Measurements from ENCODE around the gene TGFBR2.

DNA sequence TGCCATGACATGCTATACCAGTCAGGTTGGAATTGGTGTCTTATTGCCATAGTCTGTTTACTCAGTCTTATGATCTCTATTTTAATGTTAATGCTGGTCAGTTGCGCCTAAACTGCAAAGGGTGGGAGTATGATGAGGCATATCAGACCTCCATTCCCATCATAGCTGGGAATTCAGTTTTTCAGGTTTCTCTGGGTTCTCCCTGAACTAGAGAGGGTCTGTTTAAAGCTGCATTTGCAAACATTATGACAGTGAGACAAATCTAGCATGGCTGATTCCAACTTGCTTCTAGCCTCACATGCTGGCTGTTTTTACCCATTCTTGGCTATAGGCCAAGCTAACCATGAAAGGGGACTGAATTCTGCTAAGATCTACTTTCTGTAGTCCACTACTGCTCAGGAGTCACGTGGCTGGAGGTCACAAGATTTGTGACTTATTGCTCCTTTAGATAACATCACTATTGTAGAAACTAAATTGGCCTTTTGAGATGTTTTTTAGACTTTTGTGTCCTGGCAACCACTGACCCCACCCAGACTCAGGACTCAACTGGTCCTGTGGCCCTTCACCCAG, 96.5 kb downstream of the TGFBR2 start:
- TF ChIP-seq RAD21 (IDR thresholded peaks at IDR 0.05; ENCODE audit: insufficient read depth, low read depth, low read length) (no peak), TAF1 (IDR thresholded peaks at IDR 0.05; ENCODE audit: borderline replicate concordance, low read depth, low read length) (no peak), ZNF274 (IDR thresholded peaks at IDR 0.05; ENCODE audit: insufficient read depth, insufficient read length) (no peak), SUZ12 (IDR thresholded peaks at IDR 0.05; ENCODE audit: unreplicated experiment) (no peak), CHD1 (IDR thresholded peaks at IDR 0.05; ENCODE audit: low read depth, low read length) (no peak), HDGF (IDR thresholded peaks at IDR 0.05) (no peak), POLR2A (IDR thresholded peaks at IDR 0.05; ENCODE audit: low read depth, low read length) (no peak), BHLHE40 (IDR thresholded peaks at IDR 0.05; ENCODE audit: borderline replicate concordance in 1 of 2, low read depth in 2 of 2, low read length in 1 of 2) (no peak)
- TF ChIP-seq, protein P1, sequence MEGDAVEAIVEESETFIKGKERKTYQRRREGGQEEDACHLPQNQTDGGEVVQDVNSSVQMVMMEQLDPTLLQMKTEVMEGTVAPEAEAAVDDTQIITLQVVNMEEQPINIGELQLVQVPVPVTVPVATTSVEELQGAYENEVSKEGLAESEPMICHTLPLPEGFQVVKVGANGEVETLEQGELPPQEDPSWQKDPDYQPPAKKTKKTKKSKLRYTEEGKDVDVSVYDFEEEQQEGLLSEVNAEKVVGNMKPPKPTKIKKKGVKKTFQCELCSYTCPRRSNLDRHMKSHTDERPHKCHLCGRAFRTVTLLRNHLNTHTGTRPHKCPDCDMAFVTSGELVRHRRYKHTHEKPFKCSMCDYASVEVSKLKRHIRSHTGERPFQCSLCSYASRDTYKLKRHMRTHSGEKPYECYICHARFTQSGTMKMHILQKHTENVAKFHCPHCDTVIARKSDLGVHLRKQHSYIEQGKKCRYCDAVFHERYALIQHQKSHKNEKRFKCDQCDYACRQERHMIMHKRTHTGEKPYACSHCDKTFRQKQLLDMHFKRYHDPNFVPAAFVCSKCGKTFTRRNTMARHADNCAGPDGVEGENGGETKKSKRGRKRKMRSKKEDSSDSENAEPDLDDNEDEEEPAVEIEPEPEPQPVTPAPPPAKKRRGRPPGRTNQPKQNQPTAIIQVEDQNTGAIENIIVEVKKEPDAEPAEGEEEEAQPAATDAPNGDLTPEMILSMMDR (IDR thresholded peaks at IDR 0.05 in 2 of 3, conservative IDR thresholded peaks at IDR 0.05 in 1 of 3; ENCODE audit: control insufficient read depth in 2 of 3, extremely low read depth in 1 of 3, insufficient read depth in 1 of 3, low read depth in 3 of 3, low read length in 3 of 3): no peak
- TF ChIP-seq, protein P2, sequence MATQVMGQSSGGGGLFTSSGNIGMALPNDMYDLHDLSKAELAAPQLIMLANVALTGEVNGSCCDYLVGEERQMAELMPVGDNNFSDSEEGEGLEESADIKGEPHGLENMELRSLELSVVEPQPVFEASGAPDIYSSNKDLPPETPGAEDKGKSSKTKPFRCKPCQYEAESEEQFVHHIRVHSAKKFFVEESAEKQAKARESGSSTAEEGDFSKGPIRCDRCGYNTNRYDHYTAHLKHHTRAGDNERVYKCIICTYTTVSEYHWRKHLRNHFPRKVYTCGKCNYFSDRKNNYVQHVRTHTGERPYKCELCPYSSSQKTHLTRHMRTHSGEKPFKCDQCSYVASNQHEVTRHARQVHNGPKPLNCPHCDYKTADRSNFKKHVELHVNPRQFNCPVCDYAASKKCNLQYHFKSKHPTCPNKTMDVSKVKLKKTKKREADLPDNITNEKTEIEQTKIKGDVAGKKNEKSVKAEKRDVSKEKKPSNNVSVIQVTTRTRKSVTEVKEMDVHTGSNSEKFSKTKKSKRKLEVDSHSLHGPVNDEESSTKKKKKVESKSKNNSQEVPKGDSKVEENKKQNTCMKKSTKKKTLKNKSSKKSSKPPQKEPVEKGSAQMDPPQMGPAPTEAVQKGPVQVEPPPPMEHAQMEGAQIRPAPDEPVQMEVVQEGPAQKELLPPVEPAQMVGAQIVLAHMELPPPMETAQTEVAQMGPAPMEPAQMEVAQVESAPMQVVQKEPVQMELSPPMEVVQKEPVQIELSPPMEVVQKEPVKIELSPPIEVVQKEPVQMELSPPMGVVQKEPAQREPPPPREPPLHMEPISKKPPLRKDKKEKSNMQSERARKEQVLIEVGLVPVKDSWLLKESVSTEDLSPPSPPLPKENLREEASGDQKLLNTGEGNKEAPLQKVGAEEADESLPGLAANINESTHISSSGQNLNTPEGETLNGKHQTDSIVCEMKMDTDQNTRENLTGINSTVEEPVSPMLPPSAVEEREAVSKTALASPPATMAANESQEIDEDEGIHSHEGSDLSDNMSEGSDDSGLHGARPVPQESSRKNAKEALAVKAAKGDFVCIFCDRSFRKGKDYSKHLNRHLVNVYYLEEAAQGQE (IDR thresholded peaks at IDR 0.05; ENCODE audit: low read depth, low read length): no peak
- TF ChIP-seq, protein P3, sequence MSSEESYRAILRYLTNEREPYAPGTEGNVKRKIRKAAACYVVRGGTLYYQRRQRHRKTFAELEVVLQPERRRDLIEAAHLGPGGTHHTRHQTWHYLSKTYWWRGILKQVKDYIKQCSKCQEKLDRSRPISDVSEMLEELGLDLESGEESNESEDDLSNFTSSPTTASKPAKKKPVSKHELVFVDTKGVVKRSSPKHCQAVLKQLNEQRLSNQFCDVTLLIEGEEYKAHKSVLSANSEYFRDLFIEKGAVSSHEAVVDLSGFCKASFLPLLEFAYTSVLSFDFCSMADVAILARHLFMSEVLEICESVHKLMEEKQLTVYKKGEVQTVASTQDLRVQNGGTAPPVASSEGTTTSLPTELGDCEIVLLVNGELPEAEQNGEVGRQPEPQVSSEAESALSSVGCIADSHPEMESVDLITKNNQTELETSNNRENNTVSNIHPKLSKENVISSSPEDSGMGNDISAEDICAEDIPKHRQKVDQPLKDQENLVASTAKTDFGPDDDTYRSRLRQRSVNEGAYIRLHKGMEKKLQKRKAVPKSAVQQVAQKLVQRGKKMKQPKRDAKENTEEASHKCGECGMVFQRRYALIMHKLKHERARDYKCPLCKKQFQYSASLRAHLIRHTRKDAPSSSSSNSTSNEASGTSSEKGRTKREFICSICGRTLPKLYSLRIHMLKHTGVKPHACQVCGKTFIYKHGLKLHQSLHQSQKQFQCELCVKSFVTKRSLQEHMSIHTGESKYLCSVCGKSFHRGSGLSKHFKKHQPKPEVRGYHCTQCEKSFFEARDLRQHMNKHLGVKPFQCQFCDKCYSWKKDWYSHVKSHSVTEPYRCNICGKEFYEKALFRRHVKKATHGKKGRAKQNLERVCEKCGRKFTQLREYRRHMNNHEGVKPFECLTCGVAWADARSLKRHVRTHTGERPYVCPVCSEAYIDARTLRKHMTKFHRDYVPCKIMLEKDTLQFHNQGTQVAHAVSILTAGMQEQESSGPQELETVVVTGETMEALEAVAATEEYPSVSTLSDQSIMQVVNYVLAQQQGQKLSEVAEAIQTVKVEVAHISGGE (CRISPR knock-in tag; IDR thresholded peaks at IDR 0.05): no peak
- TF ChIP-seq, protein P4, sequence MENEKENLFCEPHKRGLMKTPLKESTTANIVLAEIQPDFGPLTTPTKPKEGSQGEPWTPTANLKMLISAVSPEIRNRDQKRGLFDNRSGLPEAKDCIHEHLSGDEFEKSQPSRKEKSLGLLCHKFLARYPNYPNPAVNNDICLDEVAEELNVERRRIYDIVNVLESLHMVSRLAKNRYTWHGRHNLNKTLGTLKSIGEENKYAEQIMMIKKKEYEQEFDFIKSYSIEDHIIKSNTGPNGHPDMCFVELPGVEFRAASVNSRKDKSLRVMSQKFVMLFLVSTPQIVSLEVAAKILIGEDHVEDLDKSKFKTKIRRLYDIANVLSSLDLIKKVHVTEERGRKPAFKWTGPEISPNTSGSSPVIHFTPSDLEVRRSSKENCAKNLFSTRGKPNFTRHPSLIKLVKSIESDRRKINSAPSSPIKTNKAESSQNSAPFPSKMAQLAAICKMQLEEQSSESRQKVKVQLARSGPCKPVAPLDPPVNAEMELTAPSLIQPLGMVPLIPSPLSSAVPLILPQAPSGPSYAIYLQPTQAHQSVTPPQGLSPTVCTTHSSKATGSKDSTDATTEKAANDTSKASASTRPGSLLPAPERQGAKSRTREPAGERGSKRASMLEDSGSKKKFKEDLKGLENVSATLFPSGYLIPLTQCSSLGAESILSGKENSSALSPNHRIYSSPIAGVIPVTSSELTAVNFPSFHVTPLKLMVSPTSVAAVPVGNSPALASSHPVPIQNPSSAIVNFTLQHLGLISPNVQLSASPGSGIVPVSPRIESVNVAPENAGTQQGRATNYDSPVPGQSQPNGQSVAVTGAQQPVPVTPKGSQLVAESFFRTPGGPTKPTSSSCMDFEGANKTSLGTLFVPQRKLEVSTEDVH (IDR thresholded peaks at IDR 0.05; ENCODE audit: low read depth, partially characterized antibody): no peak
